Measurements from ENCODE around the gene NSUN6.

NSUN6 gene

GRCh38 chr10:18687195-18687594, 35.8 kb upstream of the NSUN6 start:
- ChIA-PET CTCF (interaction anchor here (1.6 kb wide), 1 partner anchor 20 kb away, joined by 6 read pairs; no protein-coding TSS in a partner anchor), POLR2A (no interaction called here)
- DNase-seq (ENCODE audit: extremely low spot score): no peak
- TF ChIP-seq CTCF (IDR thresholded peaks at IDR 0.05; ENCODE audit: control extremely low read depth, extremely low read depth, low read depth, missing control alignments): no peak

- POLR2A ChIA-PET: no interaction called here
- TF ChIP-seq CTCF (IDR thresholded peaks at IDR 0.05; ENCODE audit: control extremely low read depth, extremely low read depth, low read depth, missing control alignments): no peak
- CTCF ChIA-PET: no interaction called here
- no peak for DNase-seq (ENCODE audit: extremely low spot score)
These were observed 34.2 kb upstream of the NSUN6 start for GRCh38 chr10:18685555-18685954.

- TF ChIP-seq CTCF (IDR thresholded peaks at IDR 0.05; ENCODE audit: control extremely low read depth, extremely low read depth, low read depth, missing control alignments): no peak
- DNase-seq (ENCODE audit: extremely low spot score): no peak
- POLR2A ChIA-PET: no interaction called here
- CTCF ChIA-PET: interaction anchor here (1.3 kb wide), 1 partner anchor 18 kb away, joined by 4 read pairs; no protein-coding TSS in a partner anchor
These were observed 33.6 kb upstream of the NSUN6 start for GRCh38 chr10:18684953-18685352.

GRCh38 chr10:18684416-18684815, 33.0 kb upstream of the NSUN6 start:
- DNase-seq (ENCODE audit: extremely low spot score): no peak
- POLR2A ChIA-PET: no interaction called here
- no peak for TF ChIP-seq CTCF (IDR thresholded peaks at IDR 0.05; ENCODE audit: control extremely low read depth, extremely low read depth, low read depth, missing control alignments)
- CTCF ChIA-PET: interaction anchor here (0.9 to 1.3 kb wide), 3 partner anchors 13 to 20 kb away, joined by 3 to 4 read pairs (median 3); no protein-coding TSS in a partner anchor

GRCh38 chr10:18683427-18683826, 32.0 kb upstream of the NSUN6 start:
- ChIA-PET POLR2A (interaction anchor here (0.6 kb wide), 1 partner anchor 20 kb away, joined by 3 read pairs; no protein-coding TSS in a partner anchor), CTCF (interaction anchor here (0.9 to 1.4 kb wide), 3 partner anchors 13 to 21 kb away, joined by 3 to 4 read pairs (median 3); no protein-coding TSS in a partner anchor)
- no peak for TF ChIP-seq CTCF (IDR thresholded peaks at IDR 0.05; ENCODE audit: control extremely low read depth, extremely low read depth, low read depth, missing control alignments)
- no peak for DNase-seq (ENCODE audit: extremely low spot score)

- ChIA-PET POLR2A (no interaction called here), CTCF (no interaction called here)
- no peak for TF ChIP-seq CTCF (IDR thresholded peaks at IDR 0.05; ENCODE audit: control extremely low read depth, extremely low read depth, low read depth, missing control alignments)
- no peak for DNase-seq (ENCODE audit: extremely low spot score)
These were observed 30.6 kb upstream of the NSUN6 start for GRCh38 chr10:18681971-18682411.
